GM21717 (cell line): ENCODE data around the gene GPD1.

Source experiments
- ATAC-seq: cut with Tn5 transposase; IDR thresholded peaks from one replicate; pipeline ENCODE4 v1.9.1; 2021; ENCODE audit warnings: mild to moderate bottlenecking, moderate library complexity; ENCODE audit not compliant: unreplicated experiment

GPD1 gene

DNA sequence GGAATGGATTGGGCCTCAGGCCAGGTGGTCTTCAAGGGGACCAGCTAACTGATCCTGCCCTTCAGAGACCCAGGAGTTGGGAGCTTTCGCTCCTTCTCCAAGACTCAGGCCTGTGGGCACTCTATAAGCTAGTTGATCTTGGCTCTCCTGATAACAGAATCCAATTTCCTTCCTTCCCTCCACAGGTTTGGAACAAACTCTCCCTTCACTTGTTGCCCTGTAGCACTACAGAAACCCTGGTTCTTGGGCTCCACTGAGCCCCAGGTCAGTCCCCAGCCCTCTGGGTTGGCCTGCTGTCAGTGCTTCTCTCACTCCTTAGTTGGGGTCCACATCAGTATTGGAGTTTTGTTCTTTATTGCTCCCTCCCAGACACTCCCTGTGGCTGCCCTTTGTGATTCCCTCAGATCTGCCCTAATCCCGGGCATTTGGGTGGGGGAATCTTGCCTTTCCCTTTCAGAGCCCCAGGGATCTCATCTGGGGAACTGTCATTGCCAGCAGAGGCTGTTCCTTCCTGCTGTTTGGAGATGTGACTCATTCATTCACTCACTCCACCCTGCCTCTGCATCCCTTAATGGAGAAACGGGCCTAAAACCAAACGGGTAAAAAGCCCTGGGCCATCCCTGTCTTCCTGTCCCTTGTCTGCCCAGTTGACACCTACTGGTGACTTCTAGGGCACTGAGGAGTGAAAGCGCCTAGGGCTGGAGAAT is 4.4 kb upstream of the GPD1 start:
- no peak for ATAC-seq

DNA sequence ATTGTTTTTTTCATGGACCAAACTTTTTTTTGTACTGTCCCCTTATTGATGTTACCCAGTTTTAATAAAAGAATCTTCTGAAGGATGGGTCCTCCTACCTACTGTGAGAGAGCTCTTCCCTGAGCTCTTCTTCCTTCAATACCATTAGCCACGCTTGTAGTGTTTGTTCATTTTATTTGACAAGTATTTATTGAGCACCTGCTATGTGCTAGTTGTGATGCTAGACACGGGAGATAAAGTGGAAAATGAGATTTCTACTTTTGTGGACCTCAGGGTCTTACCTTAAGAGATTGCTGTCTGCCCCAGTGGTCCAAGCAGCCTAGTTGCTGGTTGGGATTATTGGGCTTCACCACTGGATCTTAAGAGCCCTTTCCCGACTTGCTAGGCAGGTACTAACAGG is 3.2 kb upstream of the GPD1 start:
- no peak for ATAC-seq

DNA sequence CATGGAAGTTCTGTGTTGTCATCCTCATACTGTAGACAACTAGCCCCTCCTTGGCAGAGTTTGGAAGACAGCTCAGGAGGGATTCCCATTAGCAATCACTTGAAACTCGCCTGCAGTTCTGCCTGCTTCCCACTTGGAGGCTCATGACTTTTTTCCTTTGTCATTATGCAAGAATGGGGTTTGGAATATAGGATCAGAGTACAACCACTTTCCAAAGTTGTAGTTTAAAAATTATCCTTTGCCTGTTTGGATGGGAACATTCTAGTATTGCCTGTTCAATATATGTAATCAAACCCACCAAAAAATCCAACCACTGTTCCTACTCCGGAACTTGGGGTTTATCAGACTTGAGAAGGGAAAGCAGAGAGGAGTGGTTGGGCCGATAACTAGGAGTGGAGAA is 2.1 kb upstream of the GPD1 start:
- ATAC-seq = no peak

GRCh38 chr12:50102131-50102531 is 1.7 kb upstream of the GPD1 start:
- no peak for ATAC-seq

DNA sequence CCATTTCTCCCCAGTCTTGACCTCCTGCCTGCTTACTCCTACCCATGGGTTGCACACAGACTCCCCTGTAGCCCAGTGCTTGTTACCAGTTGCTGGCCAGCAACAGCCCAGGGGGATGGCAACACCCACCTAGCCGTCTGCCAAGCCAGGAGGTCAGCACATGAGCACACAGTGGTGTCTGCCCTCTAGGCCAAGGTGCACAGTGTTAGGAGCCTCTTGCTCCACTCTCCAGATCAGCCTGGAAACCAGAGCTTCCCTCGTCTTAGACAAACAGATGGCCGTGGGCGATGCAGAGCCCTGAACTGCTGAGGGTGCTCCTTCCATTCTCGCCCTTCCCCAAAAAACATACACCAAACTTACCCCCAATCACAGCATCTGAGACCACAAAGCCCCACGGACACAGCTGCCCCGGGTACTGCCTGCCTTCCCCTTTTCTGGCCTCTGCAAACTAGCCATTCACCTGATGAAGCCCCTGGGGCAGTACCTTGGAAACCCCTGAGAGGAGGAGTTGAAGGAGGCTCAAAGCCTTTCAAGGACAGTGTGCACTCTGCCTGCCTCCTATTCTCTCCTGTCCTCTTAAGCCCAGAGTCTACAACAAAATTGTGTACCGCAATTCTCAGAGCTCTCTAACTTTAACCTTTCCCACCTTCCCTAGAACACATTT is 1.0 kb upstream of the GPD1 start:
- ATAC-seq = no peak

DNA sequence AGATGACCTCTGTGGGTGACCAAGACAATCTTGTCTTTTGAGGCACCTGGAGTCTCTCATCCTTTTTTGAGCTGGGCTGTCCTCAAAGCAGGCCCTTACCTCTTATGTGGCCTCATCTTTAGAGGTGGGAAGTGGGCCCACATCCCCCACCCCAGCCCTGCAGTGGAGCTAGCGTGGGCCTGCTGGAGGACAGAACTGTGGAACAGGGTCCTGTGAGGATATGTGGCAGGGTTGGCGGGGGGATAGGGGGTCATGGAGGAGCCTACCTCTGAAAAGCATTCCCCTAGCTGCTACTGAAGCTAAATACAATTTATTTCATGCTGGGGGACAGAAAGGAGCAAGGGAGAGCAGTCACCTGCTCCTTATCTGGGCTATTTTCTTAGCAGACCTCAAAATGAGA is 457 bp upstream of the GPD1 start:
- no peak for ATAC-seq

- ATAC-seq = no peak
Observed at GRCh38 chr12:50104417-50105366, 884 bp downstream of the GPD1 start.

DNA sequence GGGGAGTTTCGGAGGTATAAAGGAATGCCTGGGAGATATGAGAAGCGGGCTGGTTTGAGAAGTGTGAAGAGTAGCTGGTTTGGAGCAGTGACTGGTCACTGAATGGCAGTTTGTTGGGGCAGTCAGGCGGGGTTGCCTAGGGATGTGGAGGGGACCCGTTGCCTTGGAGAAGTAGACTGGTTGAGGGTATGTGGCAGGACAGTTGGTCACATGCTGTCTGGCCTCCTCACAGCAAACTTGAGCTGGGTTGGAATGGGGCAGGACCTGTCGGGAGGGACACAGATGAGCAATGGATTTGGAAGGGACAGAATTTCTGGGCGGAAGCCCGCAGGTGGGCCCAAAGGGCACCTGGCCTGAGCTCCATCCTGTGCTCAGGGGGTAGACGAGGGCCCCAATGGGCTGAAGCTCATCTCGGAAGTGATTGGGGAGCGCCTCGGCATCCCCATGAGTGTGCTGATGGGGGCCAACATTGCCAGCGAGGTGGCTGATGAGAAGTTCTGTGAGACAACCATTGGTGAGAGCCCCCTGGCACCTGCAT is 2.2 kb downstream of the GPD1 start:
- no peak for ATAC-seq

- ATAC-seq = no peak
Observed at GRCh38 chr12:50106907-50107306, 3.1 kb downstream of the GPD1 start.

- no peak for ATAC-seq
Observed at GRCh38 chr12:50107416-50108268, 3.8 kb downstream of the GPD1 start.

DNA sequence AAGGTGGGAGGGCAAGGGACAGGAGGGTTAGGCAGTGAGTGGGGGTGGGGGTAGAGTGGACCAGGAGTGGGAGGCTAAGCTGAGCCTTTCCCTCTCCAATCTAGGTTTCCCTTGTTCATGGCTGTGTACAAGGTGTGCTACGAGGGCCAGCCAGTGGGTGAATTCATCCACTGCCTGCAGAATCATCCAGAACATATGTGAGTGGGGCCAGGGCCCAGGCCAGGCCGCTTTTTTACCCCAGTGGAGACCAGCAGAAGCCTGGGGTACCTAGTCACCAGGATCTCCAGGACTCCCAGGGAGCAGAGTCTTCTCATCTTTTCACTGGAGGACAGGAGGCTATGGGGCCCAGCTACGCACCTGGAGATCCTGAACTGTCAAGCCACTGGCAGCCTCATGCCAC is 5.5 kb downstream of the GPD1 start:
- ATAC-seq = no peak

DNA sequence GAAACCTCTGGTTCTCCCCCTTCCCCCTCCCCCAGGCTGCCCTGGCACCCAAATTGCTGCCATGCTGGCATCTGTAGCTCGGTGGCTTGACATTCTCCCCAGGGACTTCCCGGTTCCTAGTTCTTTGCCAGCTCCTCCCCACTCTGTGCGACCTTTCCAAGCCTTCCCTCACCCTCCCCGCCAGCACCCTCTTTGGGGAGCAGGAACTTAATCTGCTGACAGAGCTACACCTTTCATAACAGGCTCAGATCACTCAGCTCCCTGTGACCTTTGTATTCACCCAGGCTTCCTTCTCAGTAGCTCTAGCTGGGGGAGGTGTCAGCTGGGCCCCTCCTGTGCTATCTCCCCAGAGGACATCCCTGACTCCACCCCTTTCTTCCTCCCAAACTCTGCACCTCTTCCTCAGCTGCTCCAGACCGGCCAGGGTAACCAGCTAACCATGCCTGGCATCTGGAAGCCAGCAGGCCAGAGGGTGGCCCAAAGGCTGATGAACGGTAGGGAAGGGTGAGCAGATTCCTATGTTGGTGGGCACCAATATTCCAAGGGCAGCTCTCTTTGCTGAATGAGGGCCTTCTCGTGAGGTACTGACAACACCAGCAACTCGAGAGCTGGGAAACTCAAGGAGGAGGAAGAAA is 6.4 kb downstream of the GPD1 start:
- no peak for ATAC-seq

- ATAC-seq = no peak
Observed at GRCh38 chr12:50110762-50111351, 7.0 kb downstream of the GPD1 start.

DNA sequence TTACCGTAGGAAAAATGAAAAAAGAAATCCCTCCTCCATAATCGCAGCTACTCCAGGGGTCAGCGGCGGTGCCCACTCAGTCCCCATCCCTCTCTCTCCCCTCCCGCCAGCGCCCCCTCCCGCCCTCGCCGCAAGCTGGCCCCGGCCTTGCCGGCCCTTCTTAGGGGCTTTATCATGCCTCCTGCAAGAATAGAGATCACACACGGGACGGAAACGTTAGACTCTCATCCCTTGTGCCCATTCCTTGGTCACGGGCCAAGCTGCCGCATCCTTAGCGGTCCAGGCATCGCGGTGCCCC is 7.5 kb downstream of the GPD1 start:
- peak; percentile 1 for ATAC-seq

DNA sequence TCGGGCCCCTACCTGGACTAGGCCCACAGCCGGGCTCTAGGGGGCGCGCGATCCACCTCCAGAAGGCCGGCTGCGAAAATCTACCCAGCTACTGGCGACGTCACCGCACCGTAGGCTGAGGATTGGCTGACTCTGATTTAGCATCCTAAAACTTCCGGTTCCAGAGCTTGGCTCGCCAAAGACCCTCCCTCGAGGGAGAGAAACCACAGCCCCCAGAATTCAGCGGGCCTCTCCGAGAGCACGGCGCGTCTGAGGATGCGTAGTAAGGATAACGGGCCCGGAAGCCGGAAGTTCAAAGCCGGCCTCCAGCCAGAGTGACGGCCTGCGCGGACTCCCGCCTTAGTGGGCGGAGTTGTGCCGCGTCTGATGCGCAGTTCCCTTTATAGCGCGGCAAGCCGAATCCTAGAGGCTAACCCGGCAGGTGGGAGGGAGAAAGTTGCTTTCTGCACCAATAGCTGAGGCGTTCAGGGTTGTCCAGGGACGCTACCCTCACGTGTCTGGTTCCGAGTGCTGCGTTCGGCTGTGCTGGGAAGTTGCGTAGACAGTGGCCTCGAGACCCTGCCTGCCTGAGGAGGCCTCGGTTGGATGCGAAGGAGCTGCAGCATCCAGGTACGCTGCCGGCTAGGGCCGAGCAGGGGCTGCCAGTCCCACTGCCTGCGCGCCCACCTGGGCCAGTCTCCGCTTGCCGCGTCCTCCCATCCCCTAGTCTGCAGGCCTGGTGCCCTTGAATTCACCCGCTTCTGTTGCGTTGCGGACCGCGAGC is 8.1 kb downstream of the GPD1 start, which contains the start of gene COX14:
COX14 (plus strand) TSS at position 544 of the 763 bp plus-strand sequence. CDS start 7,808 bp downstream, outside the sequence.
- peak; percentile 81 for ATAC-seq

- ATAC-seq = peak; percentile 2
Observed at GRCh38 chr12:50112456-50113218, 8.8 kb downstream of the GPD1 start.

DNA sequence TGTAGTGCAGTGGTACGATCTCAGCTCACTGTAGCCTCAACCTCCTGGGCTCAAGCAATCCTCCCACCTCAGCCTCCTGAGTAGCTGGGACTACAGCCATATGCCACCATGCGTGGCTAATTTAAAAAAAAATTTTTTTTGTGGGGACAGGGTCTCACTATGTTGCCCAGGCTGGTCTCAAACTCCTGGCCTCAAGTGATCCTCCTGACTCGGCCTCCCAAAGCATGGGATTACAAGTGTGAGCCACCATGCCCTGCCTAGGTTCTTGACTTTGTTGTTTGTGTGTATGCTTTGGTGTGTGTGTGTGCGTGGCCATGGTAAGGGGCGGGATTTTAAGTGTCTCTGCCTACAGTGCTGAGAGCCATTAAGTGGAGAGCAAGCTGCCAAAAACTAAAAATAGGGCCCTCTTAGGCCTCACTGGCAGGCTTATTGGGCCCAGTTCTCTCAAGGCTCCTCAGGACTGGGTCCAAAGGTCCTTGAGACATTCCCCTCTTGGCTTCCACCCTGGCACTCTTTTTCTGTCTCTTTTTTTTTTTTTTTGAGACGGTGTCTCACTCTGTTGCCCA is 13.3 kb downstream of the GPD1 start:
- no peak for ATAC-seq

- ATAC-seq = no peak
Observed at GRCh38 chr12:50119387-50119786, 15.6 kb downstream of the GPD1 start.
